ENCODE measurements around the gene MED12L. TPM values are rescaled to one million over a fixed set of nuclear protein-coding genes. Genes with fewer than 3 reads are reported as not detected.

MED12L gene
- polyA plus RNA-seq, 3 donors: 0.03 to 0.09 TPM; not detected in 1

- WGBS, 3 donors: 78 to 91% (median 84%) methylated on average over 2 of the region's 2 CpGs
- H3K27ac ChIP-seq (ENCODE audit: low read depth, low read length): no peak overlapping the region
Observed at GRCh38 chr3:151477591-151478334, 392.3 kb downstream of the MED12L start.

GRCh38 chr3:151478335-151478697 is 392.9 kb downstream of the MED12L start:
- no peak overlapping the region for H3K27ac ChIP-seq (ENCODE audit: low read depth, low read length)
- 49 to 63% (median 57%) methylated on average over 1 of the region's 1 CpG for WGBS, 3 donors

- H3K27ac ChIP-seq (ENCODE audit: low read depth, low read length): no peak overlapping the region
- 25 to 50% (median 29%) methylated on average over 1 of the region's 1 CpG for WGBS, 3 donors
Observed at GRCh38 chr3:151479452-151479851, 394.0 kb downstream of the MED12L start.

GRCh38 chr3:151480492-151480891 is 395.0 kb downstream of the MED12L start:
- WGBS, 3 donors: 93 to 95% (median 94%) methylated on average over 2 of the region's 2 CpGs
- H3K27ac ChIP-seq (ENCODE audit: low read depth, low read length): no peak overlapping the region

- WGBS, 3 donors: 93 to 96% (median 94%) methylated on average over 1 of the region's 1 CpG
- H3K27ac ChIP-seq (ENCODE audit: low read depth, low read length): no peak overlapping the region
Observed at GRCh38 chr3:151483488-151483887, 398.0 kb downstream of the MED12L start.

GRCh38 chr3:151483961-151484520 is 398.6 kb downstream of the MED12L start:
- WGBS, 3 donors: 69 to 91% (median 85%) methylated on average over 6 of the region's 6 CpGs
- no peak overlapping the region for H3K27ac ChIP-seq (ENCODE audit: low read depth, low read length)

Other genes with a start within 250 kb of the MED12L start
- gene MINDY4B, start 180.2 kb upstream of the MED12L start, polyA plus RNA-seq: not detected
- gene CLRN1, start 112.9 kb upstream of the MED12L start, polyA plus RNA-seq: not detected
- 1 to 10 TPM in 2 of 3 donors, under 1 TPM in 1; 0.59 to 1.0 (median 1.0) TPM for gene GPR171, start 117.6 kb downstream of the MED12L start, polyA plus RNA-seq
- gene P2RY14, start 192.9 kb downstream of the MED12L start, polyA plus RNA-seq: 1 to 10 TPM in 1 of 3 donors, under 1 TPM in 2; 0.14 to 2.9 (median 0.86) TPM
- under 1 TPM in 1 of 3 donors, not detected in 2; 0.04 TPM for gene GPR87, start 231.2 kb downstream of the MED12L start, polyA plus RNA-seq
- 1 to 10 TPM in 2 of 3 donors, under 1 TPM in 1; 0.22 to 3.1 (median 2.4) TPM for gene P2RY13, start 243.9 kb downstream of the MED12L start, polyA plus RNA-seq